ENCODE measurements around the gene HTT. TPM values are rescaled to one million over a fixed set of nuclear protein-coding genes. Genes with fewer than 3 reads are reported as not detected.
A peak's percentile ranks its signal among the peaks of the same experiment; 100 is the strongest.

The HTT gene
- total and polyA plus RNA-seq, 2 of the 13 experiments (the other 11 are each of a cell fraction or from before 2014, with no cell fraction given), result 17.5 to 19.5 TPM

- peak; percentile 41; the same call in 1 of the 2 replicates for TF ChIP-seq GFI1 (CRISPR knock-in tag; IDR thresholded peaks at IDR 0.05; ENCODE audit: borderline replicate concordance)
- no peak for TF ChIP-seq PAX8 (CRISPR knock-in tag; IDR thresholded peaks at IDR 0.05; ENCODE audit: borderline replicate concordance)
- no peak for TF ChIP-seq ZNF510 (CRISPR knock-in tag; IDR thresholded peaks at IDR 0.05; ENCODE audit: low read depth)
- no peak for TF ChIP-seq E2F2 (CRISPR knock-in tag; IDR thresholded peaks at IDR 0.05; ENCODE audit: borderline replicate concordance)
- TF ChIP-seq HDAC1 (CRISPR knock-in tag; IDR thresholded peaks at IDR 0.05), result peak; percentile 52; the same call in 1 of the 2 replicates
- TF ChIP-seq NRL (CRISPR knock-in tag; IDR thresholded peaks at IDR 0.05; ENCODE audit: borderline replicate concordance), result no peak
- TF ChIP-seq ZNF737 (CRISPR knock-in tag; IDR thresholded peaks at IDR 0.05; ENCODE audit: borderline replicate concordance), result no peak
- no peak for TF ChIP-seq ARNT (IDR thresholded peaks at IDR 0.05)
- TF ChIP-seq ZNF326 (CRISPR knock-in tag; IDR thresholded peaks at IDR 0.05; ENCODE audit: borderline replicate concordance), result no peak
- no peak for TF ChIP-seq ZNF451 (CRISPR knock-in tag; IDR thresholded peaks at IDR 0.05)
- TF ChIP-seq SETDB1 (CRISPR knock-in tag; IDR thresholded peaks at IDR 0.05; ENCODE audit: borderline replicate concordance), result no peak
- TF ChIP-seq ZKSCAN8 (CRISPR knock-in tag; IDR thresholded peaks at IDR 0.05; ENCODE audit: borderline replicate concordance), result no peak
- TF ChIP-seq ZNF12 (CRISPR knock-in tag; IDR thresholded peaks at IDR 0.05), result no peak
- peak; percentile 74 for TF ChIP-seq NR2F2 (IDR thresholded peaks at IDR 0.05; ENCODE audit: borderline replicate concordance, low read depth)
- no peak for TF ChIP-seq ZSCAN25 (CRISPR knock-in tag; IDR thresholded peaks at IDR 0.05)
- TF ChIP-seq SRSF4 (IDR thresholded peaks at IDR 0.05; ENCODE audit: low read depth, low read length, poor library complexity, severe bottlenecking), result no peak
- TF ChIP-seq RNF2 (conservative IDR thresholded peaks at IDR 0.05; ENCODE audit: low read depth), result no peak
- no peak for TF ChIP-seq ZNF816 (CRISPR knock-in tag; IDR thresholded peaks at IDR 0.05; ENCODE audit: borderline replicate concordance)
- peak; percentile 40; the same call in 1 of the 2 replicates for TF ChIP-seq TBX3 (IDR thresholded peaks at IDR 0.05; ENCODE audit: borderline replicate concordance)
- no peak for TF ChIP-seq ZMAT3 (CRISPR knock-in tag; conservative IDR thresholded peaks at IDR 0.05)
- TF ChIP-seq MAX (IDR thresholded peaks at IDR 0.05), result 0 out of 2 replicates have a peak, but pooled peaks have one; percentile 23
- TF ChIP-seq MEIS2 (CRISPR knock-in tag; IDR thresholded peaks at IDR 0.05), result no peak
- TF ChIP-seq ZNF781 (CRISPR knock-in tag; IDR thresholded peaks at IDR 0.05; ENCODE audit: borderline replicate concordance, not compliant biosample characterization), result no peak
- TF ChIP-seq HNF4A (CRISPR knock-in tag; IDR thresholded peaks at IDR 0.05), result peak; percentile 10; the same call in 1 of the 2 replicates
- peak; percentile 31; the same call in 1 of the 2 replicates for TF ChIP-seq SAP130 (CRISPR knock-in tag; IDR thresholded peaks at IDR 0.05; ENCODE audit: low read depth)
- no peak for TF ChIP-seq SYNCRIP (IDR thresholded peaks at IDR 0.05; ENCODE audit: insufficient read depth, low read depth, low read length)
- TF ChIP-seq AKAP8 (CRISPR knock-in tag; IDR thresholded peaks at IDR 0.05), result no peak
- TF ChIP-seq KDM5A (IDR thresholded peaks at IDR 0.05; ENCODE audit: borderline replicate concordance, low read length), result no peak
Measured at GRCh38 chr4:3179126-3179706, 104.7 kb downstream of the HTT start (continued).

Measured in HepG2 (cell line).